K562 (cell line): ENCODE data around the gene IL1RAPL2. TPM values are rescaled to one million over a fixed set of nuclear protein-coding genes. Genes with fewer than 3 reads are reported as not detected.

ENCODE experiments used
- ATAC-seq: fragments of 200-7000 bp; cut with Tn5 transposase; 3 replicates; pipeline ENCODE4 v1.9.1; 2020; ENCODE audit warnings: moderate library complexity
- BruUV-seq: library from RNA; stranded (reverse); fragments of 400-500 nt; replicated peaks from 2 replicates; lab custom pipeline; 2021; lab: Mats Ljungman, UMichigan
- CTCF ChIA-PET: fragments of 300-600 bp; formaldehyde crosslinking; extraction: SDS; loops from one replicate; lab custom pipeline; 2021; ENCODE audit warnings: low intra/inter-chr PET ratio; lab: Yijun Ruan, JAX
- POLR2A ChIA-PET: fragments of 300-600, 350-650 bp; sonication (Branson Sonifier 250); formaldehyde crosslinking; extraction: SDS; loops from one replicate; lab custom pipeline; 2021; ENCODE audit warnings: antibody characterized with exemption, inconsistent platforms; lab: Yijun Ruan, JAX
- DNase-seq, 4 experiments: peaks; one replicate each; pipeline versions ENCODE4 v3.0.0 to v3.0.0-alpha.2; 2011 to 2018; ENCODE audit warnings: low spot score in 3 of 4, mixed read lengths in 3 of 4; ENCODE audit errors: extremely low read depth in 1 of 4
- FAIRE-seq: peaks from 2 replicates; lab custom pipeline; 2011; peaks lifted over from hg19 to GRCh38; lab: Jason Lieb, UNC
- H2AFZ ChIP-seq: 2 replicates; pipeline ENCODE4 v1.6.0; 2011; ENCODE audit warnings: low read depth, low read length, control low read depth, inconsistent platforms
- H3K27ac ChIP-seq: fragments of 200-600 bp; 3 replicates; pipeline ENCODE4 v1.8.0; 2011; ENCODE audit warnings: low read depth, mild to moderate bottlenecking, control low read depth, inconsistent platforms, low read length, moderate library complexity, mixed read lengths; ENCODE audit errors: extremely low read depth
- H3K27me3 ChIP-seq, 2 experiments: fragments of 300-600 bp in 1 of 2; 2 replicates in 1 of 2; 3 replicates in 1 of 2; pipeline versions ENCODE4 v1.6.0 to v1.8.0; 2011; ENCODE audit warnings: inconsistent platforms in 2 of 2, low read length in 2 of 2, mild to moderate bottlenecking in 1 of 2, mixed read lengths in 1 of 2, moderate library complexity in 1 of 2; ENCODE audit not compliant: control insufficient read depth in 2 of 2, insufficient read depth in 2 of 2
- H3K36me3 ChIP-seq: fragments of 300-600 bp; 3 replicates; pipeline ENCODE4 v1.8.0; 2011; ENCODE audit warnings: mild to moderate bottlenecking, low read length, inconsistent platforms; ENCODE audit not compliant: control insufficient read depth, insufficient read depth
- H3K4me1 ChIP-seq, 2 experiments: fragments of 200-600 bp in 1 of 2; replicated peaks in 1 of 2; 2 replicates in 1 of 2; 3 replicates in 1 of 2; pipeline versions ENCODE4 v1.5.1 to v1.8.0; 2011; ENCODE audit warnings: inconsistent platforms in 2 of 2, low read length in 2 of 2, mild to moderate bottlenecking in 1 of 2, mixed read lengths in 1 of 2, moderate library complexity in 1 of 2; ENCODE audit not compliant: control insufficient read depth in 2 of 2, insufficient read depth in 2 of 2
- H3K4me2 ChIP-seq: 2 replicates; pipeline ENCODE4 v1.6.1; 2011; ENCODE audit warnings: low read length, control low read depth, inconsistent platforms, mixed read lengths; ENCODE audit not compliant: insufficient read depth
- H3K4me3 ChIP-seq: fragments of 200-600 bp; sonication (generic), shearing (Covaris generic); 2 replicates; pipeline ENCODE4 v1.5.1; 2016; ENCODE audit warnings: control low read depth, inconsistent platforms
- H3K79me2 ChIP-seq: fragments of 200-600 bp; 3 replicates; pipeline ENCODE4 v1.8.0; 2011; ENCODE audit warnings: low read length, inconsistent platforms; ENCODE audit not compliant: control insufficient read depth, insufficient read depth
- H3K9ac ChIP-seq, 2 experiments: 2 replicates each; pipeline versions ENCODE4 v1.6.0 to v1.6.1; 2011; ENCODE audit warnings: low read depth in 2 of 2, low read length in 2 of 2, control low read depth in 1 of 2, inconsistent platforms in 1 of 2, mild to moderate bottlenecking in 1 of 2, mixed read lengths in 1 of 2; ENCODE audit not compliant: insufficient read depth in 1 of 2
- H3K9me1 ChIP-seq: one replicate; pipeline ENCODE4 v1.6.0; 2011; ENCODE audit warnings: inconsistent platforms, mild to moderate bottlenecking, low read length, moderate library complexity; ENCODE audit not compliant: control insufficient read depth, insufficient read depth
- H3K9me3 ChIP-seq: replicated peaks from 2 replicates; pipeline ENCODE4 v1.5.1; 2011; ENCODE audit warnings: low read depth, low read length, inconsistent platforms; ENCODE audit not compliant: control insufficient read depth, insufficient read depth
- H4K20me1 ChIP-seq: replicated peaks from 2 replicates; pipeline ENCODE4 v1.6.1; 2011; ENCODE audit warnings: low read length, inconsistent platforms, mixed read lengths; ENCODE audit not compliant: control insufficient read depth, insufficient read depth
- CEBPB ChIP-seq: fragments of 450-650 bp; IDR thresholded peaks from 2 replicates; pipeline ENCODE4 v1.6.1; 2016; ENCODE audit warnings: missing genetic modification characterization, missing compliant biosample characterization
- GATA2 ChIP-seq: sonication (generic); formaldehyde crosslinking; IDR thresholded peaks from 2 replicates; pipeline ENCODE4 v1.4.0; 2020; ENCODE audit warnings: mild to moderate bottlenecking, missing genetic modification reagents
- ILF3 ChIP-seq: fragments of 450-650 bp; IDR thresholded peaks from 2 replicates; pipeline ENCODE4 v1.6.1; 2018; ENCODE audit warnings: antibody characterized with exemption, mild to moderate bottlenecking, moderate library complexity, borderline replicate concordance
- KLF16 ChIP-seq: IDR thresholded peaks from 2 replicates; pipeline ENCODE4 v1.6.1; 2016; ENCODE audit warnings: antibody characterized with exemption
- LEF1 ChIP-seq: fragments of 450-650 bp; IDR thresholded peaks from 2 replicates; pipeline ENCODE4 v1.6.1; 2016; ENCODE audit warnings: mild to moderate bottlenecking
- RBBP5 ChIP-seq: fragments of 200-600 bp; sonication (generic); IDR thresholded peaks from 2 replicates; pipeline ENCODE4 v1.6.1; 2012; ENCODE audit warnings: borderline replicate concordance, mild to moderate bottlenecking, low read length, control low read depth, inconsistent platforms; ENCODE audit not compliant: insufficient read depth, poor library complexity, severe bottlenecking
- RNF2 ChIP-seq: sonication (generic); IDR thresholded peaks from 2 replicates; pipeline ENCODE4 v1.6.1; 2016
- TSC22D4 ChIP-seq: fragments of 450-650 bp; IDR thresholded peaks from 2 replicates; pipeline ENCODE4 v1.6.1; 2016; ENCODE audit warnings: missing genetic modification characterization, missing biosample characterization, control low read depth
- ZNF589 ChIP-seq: fragments of 200-800 bp; sonication (Bioruptor generic); IDR thresholded peaks from 2 replicates; pipeline ENCODE4 v1.6.1; 2016; ENCODE audit warnings: low read depth, missing genetic modification characterization, missing compliant biosample characterization
- ZNF740 ChIP-seq, 3 experiments: fragments of 200-800 bp in 1 of 3; sonication (Bioruptor generic) in 1 of 3; sonication (generic) in 1 of 3; formaldehyde crosslinking in 1 of 3; IDR thresholded peaks; 2 replicates each; pipeline versions ENCODE4 v1.6.1 to v1.8.0; 2016 to 2022; ENCODE audit warnings: mild to moderate bottlenecking in 2 of 3, missing compliant biosample characterization in 2 of 3, missing genetic modification characterization in 2 of 3, missing genetic modification reagents in 1 of 3
- WGBS: fragments of 100-300 bp; shearing (Covaris generic); methylation state at CpG from one replicate; pipeline ENCODE4 v1.1.6; 2016; ENCODE audit warnings: low coverage, mixed read lengths; ENCODE audit not compliant: insufficient coverage; ENCODE audit errors: missing lambda C conversion rate; 5-methylcytosine and 5-hydroxymethylcytosine counted together
- in situ Hi-C: fragments of 300-500 bp; cut with MboI; formaldehyde crosslinking; loops from 4 replicates; pipeline ENCODE4 v1.15.0; 2018; ENCODE audit warnings: inconsistent platforms, mixed read lengths
- intact Hi-C: fragments of 100-400 bp; cut with micrococcal nuclease; formaldehyde crosslinking; loops from 2 replicates; pipeline ENCODE4 v1.14.2; 2022
- polyA plus RNA-seq, 8 experiments: library from polyadenylated mRNA; depleted of rRNA in 4 of 8; stranded (reverse) in 5 of 8; unstranded in 3 of 8; fragments of >200 nt; fragmentation: Nextera tagmentation in 2 of 8; fragmentation: Illumina TruSeq in 1 of 8; extraction: Ambion mirVana in 2 of 8; extraction: Trizol in 1 of 8; gene quantifications; 2 replicates each; pipeline versions ENCODE4 v1.2.1 to v1.2.3, GENCODE V29; 2011 to 2014; ENCODE audit warnings: inconsistent platforms in 1 of 8, missing spikeins in 1 of 8
- total RNA-seq, 7 experiments: library from RNA; depleted of rRNA in 6 of 7; stranded (reverse); fragments of >200 nt in 6 of 7; fragmentation: Illumina TruSeq in 2 of 7; extraction: Trizol in 2 of 7; gene quantifications; 2 replicates each; pipeline versions ENCODE4 v1.2.1 to v1.2.3, GENCODE V29; 2011 to 2021; ENCODE audit warnings: low replicate concordance in 1 of 7
- TF ChIP-seq, protein P1 (sequence below): fragments of 450-650 bp; IDR thresholded peaks from 2 replicates; pipeline ENCODE4 v1.6.1; 2016; ENCODE audit warnings: low read depth, mild to moderate bottlenecking, moderate library complexity

Gene IL1RAPL2
- total and polyA plus RNA-seq, 9 of the 15 experiments (the other 6 are each of a cell fraction or from before 2014, with no cell fraction given) = not detected

DNA sequence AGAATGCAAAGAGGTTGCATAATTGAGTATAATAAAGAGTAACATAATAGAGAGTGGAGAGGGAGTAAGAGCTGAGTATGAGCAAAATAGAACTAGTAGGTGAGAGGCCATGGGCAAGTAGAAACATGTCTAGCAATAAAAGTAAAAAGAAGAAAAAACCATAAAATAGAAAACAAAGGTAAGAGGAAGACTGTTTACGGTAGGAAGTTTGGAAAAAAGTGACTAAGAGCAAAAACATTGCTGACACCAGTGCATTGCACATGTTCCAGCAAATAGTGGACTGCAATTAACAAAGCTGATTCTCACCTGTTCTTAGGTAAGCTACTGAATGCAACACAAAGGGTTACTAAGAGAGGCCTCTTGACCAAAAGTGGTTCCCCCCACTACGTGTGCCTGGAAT is 451.6 kb downstream of the IL1RAPL2 start:
- FAIRE-seq = no peak
- intact Hi-C loops = no loop called here
- no peak overlapping the region for H3K4me2 ChIP-seq
- no peak overlapping the region for H2AFZ ChIP-seq
- no peak overlapping the region for H3K9ac ChIP-seq
- H3K4me3 ChIP-seq = no peak overlapping the region
- H3K9me1 ChIP-seq = no peaks in the 10 kb centered on the region
- DNase-seq = no peak
- ATAC-seq = no peak
- H3K79me2 ChIP-seq = no peaks in the 10 kb centered on the region
- no peaks in the 10 kb centered on the region for H4K20me1 ChIP-seq
- POLR2A ChIA-PET = no interaction called here
- BruUV-seq = no TSS peak
- H3K9me3 ChIP-seq = no peaks in the 10 kb centered on the region
- TF ChIP-seq CEBPB (tag) (no peak), TSC22D4 (no peak)
- TF ChIP-seq, all 486 proteins: peak for 0
- CTCF ChIA-PET = no interaction called here
- Histone ChIP-seq H3K27ac (no peak overlapping the region), H3K36me3 (no peaks in the 10 kb centered on the region), H3K4me1 (no peaks in the 10 kb centered on the region), H3K27me3 (no peaks in the 10 kb centered on the region)
- 0% methylated on average over 2 of the region's 2 CpGs for WGBS
- in situ Hi-C loops = no loop called here

- H3K36me3 ChIP-seq = no peaks in the 10 kb centered on the region
- no peaks in the 10 kb centered on the region for H3K27me3 ChIP-seq
- H3K9me1 ChIP-seq = no peaks in the 10 kb centered on the region
- in situ Hi-C loops = no loop called here
- 0% methylated on average over 1 of the region's 1 CpG for WGBS
- no peak overlapping the region for H2AFZ ChIP-seq
- intact Hi-C loops = no loop called here
- no peaks in the 10 kb centered on the region for H4K20me1 ChIP-seq
- DNase-seq = no peak
- no peak overlapping the region for H3K9ac ChIP-seq
- H3K4me2 ChIP-seq = no peak overlapping the region
- CTCF ChIA-PET = no interaction called here
- no peaks in the 10 kb centered on the region for H3K9me3 ChIP-seq
- H3K79me2 ChIP-seq = no peaks in the 10 kb centered on the region
- FAIRE-seq = no peak
- no peak for ATAC-seq
- no peak overlapping the region for H3K27ac ChIP-seq
- H3K4me3 ChIP-seq = no peak overlapping the region
- POLR2A ChIA-PET = no interaction called here
- TF ChIP-seq RBBP5 (no peak), GATA2 (no peak), RNF2 (no peak), KLF16 (no peak), ZNF740 (CRISPR knock-in tag; IDR thresholded peaks at IDR 0.05) (no peak), ZNF740 (tag; IDR thresholded peaks at IDR 0.05) (no peak), ZNF589 (CRISPR knock-in tag) (no peak), LEF1 (no peak), ILF3 (no peak)
- TF ChIP-seq, protein P1, sequence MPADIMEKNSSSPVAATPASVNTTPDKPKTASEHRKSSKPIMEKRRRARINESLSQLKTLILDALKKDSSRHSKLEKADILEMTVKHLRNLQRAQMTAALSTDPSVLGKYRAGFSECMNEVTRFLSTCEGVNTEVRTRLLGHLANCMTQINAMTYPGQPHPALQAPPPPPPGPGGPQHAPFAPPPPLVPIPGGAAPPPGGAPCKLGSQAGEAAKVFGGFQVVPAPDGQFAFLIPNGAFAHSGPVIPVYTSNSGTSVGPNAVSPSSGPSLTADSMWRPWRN = no peak
- no TSS peak for BruUV-seq
- no peaks in the 10 kb centered on the region for H3K4me1 ChIP-seq
Observed at GRCh38 chrX:105018865-105019264, 452.9 kb downstream of the IL1RAPL2 start.
